Bronchial epithelial cell (primary cell): ENCODE data around the gene HEG1. TPM values are rescaled to one million over a fixed set of nuclear protein-coding genes. Genes with fewer than 3 reads are reported as not detected.

Experiments used
- DNase-seq: peaks from one replicate; pipeline ENCODE4 v3.0.0-alpha.2; 2010; ENCODE audit warnings: low read depth
- FAIRE-seq: peaks from 2 replicates; lab custom pipeline; 2011; peaks lifted over from hg19 to GRCh38; lab: Jason Lieb, UNC
- H3K27me3 ChIP-seq: 2 replicates; pipeline ENCODE4 v1.5.1; 2011; ENCODE audit warnings: low read length; ENCODE audit not compliant: control insufficient read depth, insufficient read depth
- H3K36me3 ChIP-seq: 2 replicates; pipeline ENCODE4 v1.5.1; 2011; ENCODE audit warnings: low read length; ENCODE audit not compliant: control insufficient read depth, insufficient read depth
- H3K4me3 ChIP-seq: 2 replicates; pipeline ENCODE4 v1.5.1; 2011; ENCODE audit warnings: mild to moderate bottlenecking, low read depth, low read length, control low read depth
- CTCF ChIP-seq: IDR thresholded peaks from 2 replicates; pipeline ENCODE4 v1.5.1; 2011; ENCODE audit warnings: mild to moderate bottlenecking, moderate library complexity, low read length, control low read depth, inconsistent platforms; ENCODE audit not compliant: insufficient read depth, severe bottlenecking
- total RNA-seq: library from RNA; depleted of rRNA; stranded (reverse); fragments of >200 nt; gene quantifications from 2 replicates; pipeline ENCODE4 v1.2.1, GENCODE V29; 2014

Gene HEG1
- total RNA-seq, 1 donor from 2014 or later = 7.1 TPM

GRCh38 chr3:125051205-125051604, 4.6 kb downstream of the HEG1 start:
- TF ChIP-seq CTCF = no peak
- FAIRE-seq (no peak), DNase-seq (no peak)
- Histone ChIP-seq H3K4me3 (no peak overlapping the region), H3K36me3 (no peaks in the 10 kb centered on the region), H3K27me3 (no peaks in the 10 kb centered on the region)

- FAIRE-seq = no peak
- no peak for TF ChIP-seq CTCF
- Histone ChIP-seq H3K36me3 (no peaks in the 10 kb centered on the region), H3K27me3 (no peaks in the 10 kb centered on the region), H3K4me3 (no peak overlapping the region)
- no peak for DNase-seq
Measured at GRCh38 chr3:125050488-125051090, 5.2 kb downstream of the HEG1 start.

GRCh38 chr3:125048282-125048681, 7.5 kb downstream of the HEG1 start:
- FAIRE-seq (no peak), DNase-seq (peak; percentile 81)
- no peaks in the 10 kb centered on the region for H3K27me3 ChIP-seq
- TF ChIP-seq CTCF = no peak
- H3K4me3 ChIP-seq = no peak overlapping the region
- no peaks in the 10 kb centered on the region for H3K36me3 ChIP-seq

GRCh38 chr3:125045965-125046364, 9.8 kb downstream of the HEG1 start:
- peak; percentile 24 for TF ChIP-seq CTCF
- Histone ChIP-seq H3K36me3 (no peaks in the 10 kb centered on the region), H3K4me3 (no peak overlapping the region), H3K27me3 (no peaks in the 10 kb centered on the region)
- DNase-seq (peak; percentile 81), FAIRE-seq (no peak)

- DNase-seq (no peak), FAIRE-seq (no peak)
- H3K4me3 ChIP-seq = no peak overlapping the region
- TF ChIP-seq CTCF = no peak
- H3K36me3 ChIP-seq = no peaks in the 10 kb centered on the region
- no peaks in the 10 kb centered on the region for H3K27me3 ChIP-seq
Measured at GRCh38 chr3:125045194-125045593, 10.6 kb downstream of the HEG1 start.

GRCh38 chr3:125043599-125044151, 12.1 kb downstream of the HEG1 start:
- Histone ChIP-seq H3K4me3 (no peak overlapping the region), H3K36me3 (no peaks in the 10 kb centered on the region), H3K27me3 (no peaks in the 10 kb centered on the region)
- DNase-seq (no peak), FAIRE-seq (no peak)
- no peak for TF ChIP-seq CTCF
